Measurements from ENCODE around the gene NBL1. TPM values are rescaled to one million over a fixed set of nuclear protein-coding genes. Genes with fewer than 3 reads are reported as not detected.
A peak's percentile ranks its signal among the peaks of the same experiment; 100 is the strongest.

Gene NBL1
- total and polyA plus RNA-seq, 9 of the 15 experiments (the other 6 are each of a cell fraction or from before 2014, with no cell fraction given) = 0.10 to 3.7 (median 1.8) TPM; not detected in 1

- Histone ChIP-seq H3K4me1 (replicated peaks in 1 of 2; ENCODE audit: control insufficient read depth in 2 of 2, insufficient read depth in 2 of 2, low read length in 2 of 2) (peaks cover 0 to 21% of the 10 kb centered on the region in 2 experiments; a peak in 2 of 5 replicates), H3K4me3 (no peak overlapping the region), H3K9me3 (replicated peaks; ENCODE audit: control insufficient read depth, insufficient read depth, low read depth, low read length) (no peaks in the 10 kb centered on the region), H3K9ac (ENCODE audit: insufficient read depth in 1 of 2, low read depth in 2 of 2, low read length in 2 of 2) (no peak overlapping the region), H4K20me1 (replicated peaks; ENCODE audit: control insufficient read depth, insufficient read depth, low read length) (peaks cover 5% of the 10 kb centered on the region), H3K27me3 (ENCODE audit: control insufficient read depth in 2 of 2, insufficient read depth in 2 of 2, low read length in 2 of 2) (peaks cover 44 to 80% of the 10 kb centered on the region in 2 experiments; a peak in 4 of 5 replicates), H3K27ac (ENCODE audit: extremely low read depth, low read depth, low read length) (no peak overlapping the region), H2AFZ (ENCODE audit: low read depth, low read length) (no peak overlapping the region), H3K4me2 (ENCODE audit: insufficient read depth, low read length) (no peak overlapping the region), H3K36me3 (ENCODE audit: control insufficient read depth, insufficient read depth, low read length) (no peaks in the 10 kb centered on the region), H3K9me1 (ENCODE audit: control insufficient read depth, insufficient read depth, low read length) (no peaks in the 10 kb centered on the region), H3K79me2 (ENCODE audit: control insufficient read depth, insufficient read depth, low read length) (no peaks in the 10 kb centered on the region)
- WGBS (ENCODE audit: insufficient coverage, low coverage, missing lambda C conversion rate) = 18% methylated on average over 72 of the region's 84 CpGs
- DNase-seq (ENCODE audit: extremely low read depth in 1 of 4, low spot score in 3 of 4) = peak in 1 of 4 experiments; percentile 31
- in situ Hi-C loops (cut with MboI) (loop anchor here (25.0 kb wide), 1 partner anchor 1053 kb away; no protein-coding TSS in a partner anchor), intact Hi-C loops (cut with micrococcal nuclease) (no loop called here)
- ChIA-PET POLR2A (no interaction called here), CTCF (ENCODE audit: low intra/inter-chr PET ratio) (no interaction called here)
- no peak for FAIRE-seq
- ATAC-seq = no peak; the same call in 1 of the 3 replicates
- BruUV-seq (replicated peaks) = no TSS peak
- TF ChIP-seq, protein P1, sequence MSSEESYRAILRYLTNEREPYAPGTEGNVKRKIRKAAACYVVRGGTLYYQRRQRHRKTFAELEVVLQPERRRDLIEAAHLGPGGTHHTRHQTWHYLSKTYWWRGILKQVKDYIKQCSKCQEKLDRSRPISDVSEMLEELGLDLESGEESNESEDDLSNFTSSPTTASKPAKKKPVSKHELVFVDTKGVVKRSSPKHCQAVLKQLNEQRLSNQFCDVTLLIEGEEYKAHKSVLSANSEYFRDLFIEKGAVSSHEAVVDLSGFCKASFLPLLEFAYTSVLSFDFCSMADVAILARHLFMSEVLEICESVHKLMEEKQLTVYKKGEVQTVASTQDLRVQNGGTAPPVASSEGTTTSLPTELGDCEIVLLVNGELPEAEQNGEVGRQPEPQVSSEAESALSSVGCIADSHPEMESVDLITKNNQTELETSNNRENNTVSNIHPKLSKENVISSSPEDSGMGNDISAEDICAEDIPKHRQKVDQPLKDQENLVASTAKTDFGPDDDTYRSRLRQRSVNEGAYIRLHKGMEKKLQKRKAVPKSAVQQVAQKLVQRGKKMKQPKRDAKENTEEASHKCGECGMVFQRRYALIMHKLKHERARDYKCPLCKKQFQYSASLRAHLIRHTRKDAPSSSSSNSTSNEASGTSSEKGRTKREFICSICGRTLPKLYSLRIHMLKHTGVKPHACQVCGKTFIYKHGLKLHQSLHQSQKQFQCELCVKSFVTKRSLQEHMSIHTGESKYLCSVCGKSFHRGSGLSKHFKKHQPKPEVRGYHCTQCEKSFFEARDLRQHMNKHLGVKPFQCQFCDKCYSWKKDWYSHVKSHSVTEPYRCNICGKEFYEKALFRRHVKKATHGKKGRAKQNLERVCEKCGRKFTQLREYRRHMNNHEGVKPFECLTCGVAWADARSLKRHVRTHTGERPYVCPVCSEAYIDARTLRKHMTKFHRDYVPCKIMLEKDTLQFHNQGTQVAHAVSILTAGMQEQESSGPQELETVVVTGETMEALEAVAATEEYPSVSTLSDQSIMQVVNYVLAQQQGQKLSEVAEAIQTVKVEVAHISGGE (CRISPR knock-in tag; IDR thresholded peaks at IDR 0.05) = no peak
- TF ChIP-seq NCOA1 (IDR thresholded peaks at IDR 0.05; ENCODE audit: low read depth) = no peak
- TF ChIP-seq, protein P2, sequence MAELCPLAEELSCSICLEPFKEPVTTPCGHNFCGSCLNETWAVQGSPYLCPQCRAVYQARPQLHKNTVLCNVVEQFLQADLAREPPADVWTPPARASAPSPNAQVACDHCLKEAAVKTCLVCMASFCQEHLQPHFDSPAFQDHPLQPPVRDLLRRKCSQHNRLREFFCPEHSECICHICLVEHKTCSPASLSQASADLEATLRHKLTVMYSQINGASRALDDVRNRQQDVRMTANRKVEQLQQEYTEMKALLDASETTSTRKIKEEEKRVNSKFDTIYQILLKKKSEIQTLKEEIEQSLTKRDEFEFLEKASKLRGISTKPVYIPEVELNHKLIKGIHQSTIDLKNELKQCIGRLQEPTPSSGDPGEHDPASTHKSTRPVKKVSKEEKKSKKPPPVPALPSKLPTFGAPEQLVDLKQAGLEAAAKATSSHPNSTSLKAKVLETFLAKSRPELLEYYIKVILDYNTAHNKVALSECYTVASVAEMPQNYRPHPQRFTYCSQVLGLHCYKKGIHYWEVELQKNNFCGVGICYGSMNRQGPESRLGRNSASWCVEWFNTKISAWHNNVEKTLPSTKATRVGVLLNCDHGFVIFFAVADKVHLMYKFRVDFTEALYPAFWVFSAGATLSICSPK (IDR thresholded peaks at IDR 0.05; ENCODE audit: borderline replicate concordance) = no peak
- no peak for TF ChIP-seq POU5F1 (IDR thresholded peaks at IDR 0.05; ENCODE audit: borderline replicate concordance, low read depth, low read length, partially characterized antibody)
- TF ChIP-seq ZNF41 (CRISPR knock-in tag; conservative IDR thresholded peaks at IDR 0.05) = no peak
- no peak for TF ChIP-seq NUFIP1 (IDR thresholded peaks at IDR 0.05; ENCODE audit: partially characterized antibody)
- no peak for TF ChIP-seq PTRF (tag; IDR thresholded peaks at IDR 0.05)
- TF ChIP-seq CBX8 (IDR thresholded peaks at IDR 0.05; ENCODE audit: borderline replicate concordance, extremely low read depth, low read depth, low read length, poor library complexity, severe bottlenecking) = no peak
- no peak for TF ChIP-seq SREBF1 (IDR thresholded peaks at IDR 0.05; ENCODE audit: borderline replicate concordance, low read depth, low read length)
- no peak for TF ChIP-seq ZMIZ1 (IDR thresholded peaks at IDR 0.05; ENCODE audit: low read depth in 2 of 2, low read length in 2 of 2)
Observed at GRCh38 chr1:19665496-19666465, 21.7 kb downstream of the NBL1 start.
